ENCODE measurements around the gene NHLH1. TPM values are rescaled to one million over a fixed set of nuclear protein-coding genes. Genes with fewer than 3 reads are reported as not detected.

Gene NHLH1
- total and polyA plus RNA-seq, 10 of the 15 experiments (the other 5 are each of a cell fraction or from before 2014, with no cell fraction given) = 0.22 to 0.98 (median 0.43) TPM; not detected in 1

DNA sequence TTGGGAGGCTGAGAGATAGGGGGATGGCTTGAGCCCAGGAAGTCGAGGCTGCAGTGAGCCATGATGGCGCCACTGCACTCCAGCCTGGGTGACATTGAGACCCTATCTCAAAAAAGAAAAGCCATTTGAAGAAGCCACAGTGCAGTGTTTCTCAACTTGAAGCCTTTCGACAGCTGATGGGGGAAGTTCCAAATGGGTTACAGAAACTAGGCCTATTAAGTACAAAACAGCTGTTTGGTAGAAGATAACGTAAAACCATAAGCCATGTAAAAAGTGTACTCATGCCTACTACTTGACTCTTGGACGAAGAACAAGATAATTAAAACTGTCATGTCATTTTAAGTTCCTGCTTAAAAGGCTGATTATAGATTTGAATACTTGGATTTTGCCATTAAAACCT, 40.5 kb upstream of the NHLH1 start (continued):
- TF ChIP-seq, protein P1, sequence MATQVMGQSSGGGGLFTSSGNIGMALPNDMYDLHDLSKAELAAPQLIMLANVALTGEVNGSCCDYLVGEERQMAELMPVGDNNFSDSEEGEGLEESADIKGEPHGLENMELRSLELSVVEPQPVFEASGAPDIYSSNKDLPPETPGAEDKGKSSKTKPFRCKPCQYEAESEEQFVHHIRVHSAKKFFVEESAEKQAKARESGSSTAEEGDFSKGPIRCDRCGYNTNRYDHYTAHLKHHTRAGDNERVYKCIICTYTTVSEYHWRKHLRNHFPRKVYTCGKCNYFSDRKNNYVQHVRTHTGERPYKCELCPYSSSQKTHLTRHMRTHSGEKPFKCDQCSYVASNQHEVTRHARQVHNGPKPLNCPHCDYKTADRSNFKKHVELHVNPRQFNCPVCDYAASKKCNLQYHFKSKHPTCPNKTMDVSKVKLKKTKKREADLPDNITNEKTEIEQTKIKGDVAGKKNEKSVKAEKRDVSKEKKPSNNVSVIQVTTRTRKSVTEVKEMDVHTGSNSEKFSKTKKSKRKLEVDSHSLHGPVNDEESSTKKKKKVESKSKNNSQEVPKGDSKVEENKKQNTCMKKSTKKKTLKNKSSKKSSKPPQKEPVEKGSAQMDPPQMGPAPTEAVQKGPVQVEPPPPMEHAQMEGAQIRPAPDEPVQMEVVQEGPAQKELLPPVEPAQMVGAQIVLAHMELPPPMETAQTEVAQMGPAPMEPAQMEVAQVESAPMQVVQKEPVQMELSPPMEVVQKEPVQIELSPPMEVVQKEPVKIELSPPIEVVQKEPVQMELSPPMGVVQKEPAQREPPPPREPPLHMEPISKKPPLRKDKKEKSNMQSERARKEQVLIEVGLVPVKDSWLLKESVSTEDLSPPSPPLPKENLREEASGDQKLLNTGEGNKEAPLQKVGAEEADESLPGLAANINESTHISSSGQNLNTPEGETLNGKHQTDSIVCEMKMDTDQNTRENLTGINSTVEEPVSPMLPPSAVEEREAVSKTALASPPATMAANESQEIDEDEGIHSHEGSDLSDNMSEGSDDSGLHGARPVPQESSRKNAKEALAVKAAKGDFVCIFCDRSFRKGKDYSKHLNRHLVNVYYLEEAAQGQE (IDR thresholded peaks at IDR 0.05; ENCODE audit: low read depth, low read length) = no peak

DNA sequence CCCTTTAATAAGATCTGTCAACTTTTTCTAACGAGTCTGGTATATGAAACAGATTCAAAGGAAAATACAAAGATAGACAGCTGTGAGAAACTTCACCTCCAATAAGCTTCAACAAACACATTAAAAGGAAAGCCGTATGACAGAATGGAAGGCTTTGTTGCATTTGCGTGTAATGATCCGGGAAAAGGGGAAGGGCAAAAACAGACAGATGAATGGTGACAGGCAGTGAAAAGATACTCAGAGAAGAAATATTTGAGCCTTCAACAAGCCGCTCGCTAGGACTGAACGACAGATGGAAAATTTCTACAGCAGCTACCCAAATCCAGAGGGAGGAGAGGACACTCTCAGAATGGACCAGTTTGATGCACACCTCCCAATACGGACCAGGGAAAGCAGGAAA, 38.7 kb upstream of the NHLH1 start:
- Histone ChIP-seq H2AFZ (ENCODE audit: control insufficient read depth, low read depth, low read length) (no peak overlapping the region), H3K36me3 (ENCODE audit: control insufficient read depth in 2 of 2, insufficient read depth in 2 of 2, low read length in 1 of 2) (peaks cover 10 to 49% of the 10 kb centered on the region in 2 experiments), H3K27ac (ENCODE audit: control insufficient read depth, insufficient read depth) (no peak overlapping the region), H3K4me3 (no peak overlapping the region), H3K4me2 (ENCODE audit: control insufficient read depth, insufficient read depth) (no peak overlapping the region), H3K79me2 (ENCODE audit: control insufficient read depth, insufficient read depth, low read length) (no peaks in the 10 kb centered on the region), H3K4me1 (ENCODE audit: control insufficient read depth, insufficient read depth, low read length) (no peaks in the 10 kb centered on the region), H3K9me3 (replicated peaks; ENCODE audit: control insufficient read depth, insufficient read depth, low read length) (no peaks in the 10 kb centered on the region), H4K20me1 (ENCODE audit: control insufficient read depth, insufficient read depth) (no peaks in the 10 kb centered on the region), H3K27me3 (replicated peaks in 1 of 2; ENCODE audit: control insufficient read depth in 2 of 2, insufficient read depth in 2 of 2, low read length in 1 of 2) (no peaks in the 10 kb centered on the region), H3K9ac (ENCODE audit: control insufficient read depth, insufficient read depth, low read length) (no peak overlapping the region)
- in situ Hi-C loops (cut with MboI) = loop anchor here (25.0 kb wide), 1 partner anchor 1291 kb away; no protein-coding TSS in a partner anchor
- SMC1A ChIA-PET (ENCODE audit: uncharacterized antibody, unreplicated experiment) = interaction anchor here (0.9 to 1.1 kb wide), 3 partner anchors 9 to 37 kb away, joined by 3 to 4 read pairs (median 3); no protein-coding TSS in a partner anchor
- WGBS (ENCODE audit: insufficient coverage, insufficient replicate concordance, low lambda C conversion rate, missing lambda C conversion rate) = 93% methylated on average over 8 of the region's 8 CpGs
- no peak for DNase-seq (ENCODE audit: low read depth, low spot score)
- BruUV-seq (replicated peaks) = no TSS peak
- POLR2A ChIA-PET = interaction anchor here (0.5 to 0.9 kb wide), 2 partner anchors 8 to 26 kb away, joined by 3 to 4 read pairs; no protein-coding TSS in a partner anchor
- ATAC-seq = no peak
- CTCF ChIA-PET = interaction anchor here (0.9 to 1.8 kb wide), 7 partner anchors 9 to 133 kb away, joined by 3 to 8 read pairs (median 4); no protein-coding TSS in a partner anchor
- RAD21 ChIA-PET (ENCODE audit: unreplicated experiment) = interaction anchor here (1.7 kb wide), 1 partner anchor 48 kb away, joined by 3 read pairs; no protein-coding TSS in a partner anchor
- intact Hi-C loops (cut with micrococcal nuclease; ENCODE audit: unreplicated experiment) = no loop called here
- FAIRE-seq = no peak
- TF ChIP-seq SUPT20H (IDR thresholded peaks at IDR 0.05; ENCODE audit: borderline replicate concordance, control insufficient read depth, low read depth, low read length) (no peak), FOS (IDR thresholded peaks at IDR 0.05; ENCODE audit: borderline replicate concordance, extremely low read depth, insufficient read length) (no peak), YY1 (IDR thresholded peaks at IDR 0.05; ENCODE audit: low read depth, low read length) (no peak), ASH2L (IDR thresholded peaks at IDR 0.05; ENCODE audit: borderline replicate concordance, low read depth) (no peak), PML (IDR thresholded peaks at IDR 0.05; ENCODE audit: low read length) (no peak), EP300 (IDR thresholded peaks at IDR 0.05; ENCODE audit: borderline replicate concordance in 1 of 2, control insufficient read depth in 1 of 2, low read depth in 2 of 2, low read length in 2 of 2) (no peak)
- TF ChIP-seq, protein P2, sequence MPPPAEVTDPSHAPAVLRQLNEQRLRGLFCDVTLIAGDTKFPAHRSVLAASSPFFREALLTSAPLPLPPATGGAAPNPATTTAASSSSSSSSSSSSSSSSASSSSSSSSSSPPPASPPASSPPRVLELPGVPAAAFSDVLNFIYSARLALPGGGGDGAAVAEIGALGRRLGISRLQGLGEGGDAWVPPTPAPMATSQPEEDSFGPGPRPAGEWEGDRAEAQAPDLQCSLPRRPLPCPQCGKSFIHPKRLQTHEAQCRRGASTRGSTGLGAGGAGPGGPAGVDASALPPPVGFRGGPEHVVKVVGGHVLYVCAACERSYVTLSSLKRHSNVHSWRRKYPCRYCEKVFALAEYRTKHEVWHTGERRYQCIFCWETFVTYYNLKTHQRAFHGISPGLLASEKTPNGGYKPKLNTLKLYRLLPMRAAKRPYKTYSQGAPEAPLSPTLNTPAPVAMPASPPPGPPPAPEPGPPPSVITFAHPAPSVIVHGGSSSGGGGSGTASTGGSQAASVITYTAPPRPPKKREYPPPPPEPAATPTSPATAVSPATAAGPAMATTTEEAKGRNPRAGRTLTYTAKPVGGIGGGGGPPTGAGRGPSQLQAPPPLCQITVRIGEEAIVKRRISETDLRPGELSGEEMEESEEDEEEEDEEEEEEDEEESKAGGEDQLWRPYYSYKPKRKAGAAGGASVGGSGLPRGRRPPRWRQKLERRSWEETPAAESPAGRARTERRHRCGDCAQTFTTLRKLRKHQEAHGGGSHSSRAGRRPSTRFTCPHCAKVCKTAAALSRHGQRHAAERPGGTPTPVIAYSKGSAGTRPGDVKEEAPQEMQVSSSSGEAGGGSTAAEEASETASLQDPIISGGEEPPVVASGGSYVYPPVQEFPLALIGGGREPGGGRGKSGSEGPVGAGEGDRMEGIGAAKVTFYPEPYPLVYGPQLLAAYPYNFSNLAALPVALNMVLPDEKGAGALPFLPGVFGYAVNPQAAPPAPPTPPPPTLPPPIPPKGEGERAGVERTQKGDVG (CRISPR knock-in tag; IDR thresholded peaks at IDR 0.05) = no peak
- TF ChIP-seq, protein P3, sequence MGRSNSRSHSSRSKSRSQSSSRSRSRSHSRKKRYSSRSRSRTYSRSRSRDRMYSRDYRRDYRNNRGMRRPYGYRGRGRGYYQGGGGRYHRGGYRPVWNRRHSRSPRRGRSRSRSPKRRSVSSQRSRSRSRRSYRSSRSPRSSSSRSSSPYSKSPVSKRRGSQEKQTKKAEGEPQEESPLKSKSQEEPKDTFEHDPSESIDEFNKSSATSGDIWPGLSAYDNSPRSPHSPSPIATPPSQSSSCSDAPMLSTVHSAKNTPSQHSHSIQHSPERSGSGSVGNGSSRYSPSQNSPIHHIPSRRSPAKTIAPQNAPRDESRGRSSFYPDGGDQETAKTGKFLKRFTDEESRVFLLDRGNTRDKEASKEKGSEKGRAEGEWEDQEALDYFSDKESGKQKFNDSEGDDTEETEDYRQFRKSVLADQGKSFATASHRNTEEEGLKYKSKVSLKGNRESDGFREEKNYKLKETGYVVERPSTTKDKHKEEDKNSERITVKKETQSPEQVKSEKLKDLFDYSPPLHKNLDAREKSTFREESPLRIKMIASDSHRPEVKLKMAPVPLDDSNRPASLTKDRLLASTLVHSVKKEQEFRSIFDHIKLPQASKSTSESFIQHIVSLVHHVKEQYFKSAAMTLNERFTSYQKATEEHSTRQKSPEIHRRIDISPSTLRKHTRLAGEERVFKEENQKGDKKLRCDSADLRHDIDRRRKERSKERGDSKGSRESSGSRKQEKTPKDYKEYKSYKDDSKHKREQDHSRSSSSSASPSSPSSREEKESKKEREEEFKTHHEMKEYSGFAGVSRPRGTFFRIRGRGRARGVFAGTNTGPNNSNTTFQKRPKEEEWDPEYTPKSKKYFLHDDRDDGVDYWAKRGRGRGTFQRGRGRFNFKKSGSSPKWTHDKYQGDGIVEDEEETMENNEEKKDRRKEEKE (IDR thresholded peaks at IDR 0.05) = no peak
